GM12878 (cell line): ENCODE results near the gene EMC6. TPM values are rescaled to one million over a fixed set of nuclear protein-coding genes. Genes with fewer than 3 reads are reported as not detected.

Source experiments
- ATAC-seq: fragments of 200-7000 bp; cut with Tn5 transposase; 3 replicates; pipeline ENCODE4 v1.9.1; 2020; ENCODE audit warnings: mild to moderate bottlenecking, moderate library complexity
- BruUV-seq: library from RNA; stranded (reverse); fragments of 400-500 nt; replicated peaks from 2 replicates; lab custom pipeline; 2021; lab: Mats Ljungman, UMichigan
- CTCF ChIA-PET: fragments of 300-600 bp; sonication (Branson Sonifier 250); formaldehyde crosslinking; extraction: SDS; loops from one replicate; lab custom pipeline; 2021; ENCODE audit warnings: inconsistent platforms; lab: Yijun Ruan, JAX
- POLR2A ChIA-PET: fragments of 350-600 bp; formaldehyde crosslinking; extraction: SDS; loops from one replicate; lab custom pipeline; 2021; ENCODE audit warnings: inconsistent platforms; lab: Charles Lee
- RAD21 ChIA-PET: fragments of 300-600 bp; sonication (Branson Sonifier 250); formaldehyde crosslinking; loops from one replicate; lab custom pipeline; 2023; ENCODE audit warnings: antibody characterized with exemption; ENCODE audit not compliant: unreplicated experiment; lab: Charles Lee
- SMC1A ChIA-PET: fragments of 300-600 bp; sonication (Branson Sonifier 250); formaldehyde crosslinking; loops from one replicate; lab custom pipeline; 2023; ENCODE audit not compliant: unreplicated experiment, uncharacterized antibody; lab: Charles Lee
- DNase-seq: peaks from one replicate; pipeline ENCODE4 v3.0.0-alpha.2; 2011; ENCODE audit warnings: low read depth, low spot score
- FAIRE-seq: peaks from 3 replicates; lab custom pipeline; 2011; peaks lifted over from hg19 to GRCh38; lab: Jason Lieb, UNC
- H2AFZ ChIP-seq: 2 replicates; pipeline ENCODE4 v1.6.0; 2011; ENCODE audit warnings: low read depth, low read length, control low read depth; ENCODE audit not compliant: control insufficient read depth
- H3K27ac ChIP-seq: 2 replicates; pipeline ENCODE4 v1.5.1; 2011; ENCODE audit warnings: control low read depth; ENCODE audit not compliant: control insufficient read depth, insufficient read depth
- H3K27me3 ChIP-seq, 2 experiments: replicated peaks in 1 of 2; 2 replicates each; pipeline versions ENCODE4 v1.6.0 to v1.6.1; 2011; ENCODE audit warnings: low read length in 1 of 2; ENCODE audit not compliant: control insufficient read depth in 2 of 2, insufficient read depth in 2 of 2
- H3K36me3 ChIP-seq, 2 experiments: 2 replicates each; pipeline ENCODE4 v1.5.1; 2011; ENCODE audit warnings: low read length in 1 of 2; ENCODE audit not compliant: control insufficient read depth in 2 of 2, insufficient read depth in 2 of 2
- H3K4me1 ChIP-seq: 2 replicates; pipeline ENCODE4 v1.6.1; 2011; ENCODE audit warnings: mild to moderate bottlenecking, low read length, moderate library complexity, mixed read lengths; ENCODE audit not compliant: control insufficient read depth, insufficient read depth
- H3K4me2 ChIP-seq: 2 replicates; pipeline ENCODE4 v1.6.0; 2011; ENCODE audit warnings: control low read depth; ENCODE audit not compliant: control insufficient read depth, insufficient read depth
- H3K4me3 ChIP-seq: fragments of 200-600 bp; sonication (generic); 2 replicates; pipeline ENCODE4 v1.5.1; 2016
- H3K79me2 ChIP-seq: 2 replicates; pipeline ENCODE4 v1.6.0; 2011; ENCODE audit warnings: low read length; ENCODE audit not compliant: control insufficient read depth, insufficient read depth
- H3K9ac ChIP-seq: 2 replicates; pipeline ENCODE4 v1.8.0; 2011; ENCODE audit warnings: low read length, control low read depth, mixed read lengths; ENCODE audit not compliant: control insufficient read depth, insufficient read depth
- H3K9me3 ChIP-seq: replicated peaks from 3 replicates; pipeline ENCODE4 v1.5.1; 2011; ENCODE audit warnings: mild to moderate bottlenecking, low read length; ENCODE audit not compliant: control insufficient read depth, insufficient read depth
- H4K20me1 ChIP-seq: 2 replicates; pipeline ENCODE4 v1.6.0; 2011; ENCODE audit not compliant: control insufficient read depth, insufficient read depth
- BCL11A ChIP-seq: IDR thresholded peaks from 2 replicates; pipeline ENCODE4 v1.6.1; 2011; ENCODE audit warnings: low read depth, low read length
- CEBPB ChIP-seq, 2 experiments: fragments of 150-350 bp in 1 of 2; IDR thresholded peaks; 2 replicates each; pipeline ENCODE4 v1.6.1; 2012 to 2014; ENCODE audit warnings: low read depth in 2 of 2, low read length in 2 of 2, borderline replicate concordance in 1 of 2, inconsistent platforms in 1 of 2
- EED ChIP-seq: sonication (generic); IDR thresholded peaks from 2 replicates; pipeline ENCODE4 v1.6.1; 2016; ENCODE audit warnings: antibody characterized with exemption, low read depth
- EGR1 ChIP-seq, 2 experiments: IDR thresholded peaks; 1 replicate in 1 of 2; 2 replicates in 1 of 2; pipeline ENCODE4 v1.6.1; 2011 to 2012; ENCODE audit warnings: low read depth in 2 of 2, low read length in 2 of 2, borderline replicate concordance in 1 of 2, mild to moderate bottlenecking in 1 of 2, moderate library complexity in 1 of 2
- EZH2 ChIP-seq: IDR thresholded peaks from 2 replicates; pipeline ENCODE4 v1.6.1; 2012; ENCODE audit warnings: low read depth, mild to moderate bottlenecking, control low read depth, inconsistent platforms, low read length, borderline replicate concordance; ENCODE audit not compliant: control insufficient read depth
- FOXK2 ChIP-seq: fragments of 450-650 bp; IDR thresholded peaks from 2 replicates; pipeline ENCODE4 v1.6.1; 2017; ENCODE audit warnings: mild to moderate bottlenecking, moderate library complexity
- HDAC6 ChIP-seq: fragments of 200-600 bp; sonication (generic); IDR thresholded peaks from one replicate; pipeline ENCODE4 v1.8.0; 2017; ENCODE audit warnings: antibody characterized with exemption; ENCODE audit not compliant: unreplicated experiment
- IRF4 ChIP-seq: IDR thresholded peaks from 2 replicates; pipeline ENCODE4 v1.6.1; 2011; ENCODE audit warnings: low read depth, low read length
- IRF5 ChIP-seq: fragments of 450-650 bp; IDR thresholded peaks from 2 replicates; pipeline ENCODE4 v1.6.1; 2017; ENCODE audit warnings: borderline replicate concordance
- JUNB ChIP-seq: IDR thresholded peaks from 2 replicates; pipeline ENCODE4 v1.6.1; 2016; ENCODE audit warnings: antibody characterized with exemption, mild to moderate bottlenecking
- PAX5 ChIP-seq: IDR thresholded peaks from 2 replicates; pipeline ENCODE4 v1.6.1; 2011; ENCODE audit warnings: low read depth, low read length, borderline replicate concordance
- RELA ChIP-seq: fragments of 450-650 bp; IDR thresholded peaks from 2 replicates; pipeline ENCODE4 v1.8.0; 2014; ENCODE audit warnings: borderline replicate concordance; ENCODE audit not compliant: partially characterized antibody
- SMAD1 ChIP-seq: fragments of 450-650 bp; IDR thresholded peaks from 2 replicates; pipeline ENCODE4 v1.6.1; 2018; ENCODE audit warnings: mild to moderate bottlenecking, low read depth; ENCODE audit not compliant: partially characterized antibody
- SMAD5 ChIP-seq: IDR thresholded peaks from 2 replicates; pipeline ENCODE4 v1.6.1; 2016; ENCODE audit warnings: antibody characterized with exemption, low read depth
- SREBF2 ChIP-seq: IDR thresholded peaks from 2 replicates; pipeline ENCODE4 v1.6.1; 2012; ENCODE audit warnings: mild to moderate bottlenecking, low read length
- STAT3 ChIP-seq: IDR thresholded peaks from 2 replicates; pipeline ENCODE4 v1.6.1; 2011; ENCODE audit warnings: low read depth, low read length, improper control_type of control experiment
- SUPT20H ChIP-seq: IDR thresholded peaks from 2 replicates; pipeline ENCODE4 v1.6.1; 2011; ENCODE audit warnings: low read depth, mild to moderate bottlenecking, low read length, moderate library complexity, borderline replicate concordance; ENCODE audit not compliant: control insufficient read depth
- TAF1 ChIP-seq: IDR thresholded peaks from 2 replicates; pipeline ENCODE4 v1.6.1; 2011; ENCODE audit warnings: mild to moderate bottlenecking, low read depth, low read length, borderline replicate concordance
- TARDBP ChIP-seq: IDR thresholded peaks from 2 replicates; pipeline ENCODE4 v1.6.1; 2016; ENCODE audit warnings: borderline replicate concordance
- YBX1 ChIP-seq: fragments of 450-650 bp; IDR thresholded peaks from 2 replicates; pipeline ENCODE4 v1.6.1; 2016; ENCODE audit warnings: antibody characterized with exemption
- ZNF207 ChIP-seq: fragments of 450-650 bp; IDR thresholded peaks from 2 replicates; pipeline ENCODE4 v1.6.1; 2014; ENCODE audit warnings: antibody characterized with exemption, mild to moderate bottlenecking, borderline replicate concordance
- ZNF384 ChIP-seq: IDR thresholded peaks from 2 replicates; pipeline ENCODE4 v1.6.1; 2012; ENCODE audit warnings: low read depth, mild to moderate bottlenecking, low read length, improper control_type of control experiment, borderline replicate concordance
- WGBS: methylation state at CpG from one replicate; pipeline ENCODE4 v1.1.6; 2016; ENCODE audit warnings: low lambda C conversion rate; ENCODE audit not compliant: insufficient replicate concordance, insufficient coverage; ENCODE audit errors: missing lambda C conversion rate; 5-methylcytosine and 5-hydroxymethylcytosine counted together
- in situ Hi-C: fragments of 300-500 bp; cut with MboI; formaldehyde crosslinking; loops from 9 replicates; pipeline ENCODE4 v1.14.3; 2018; ENCODE audit warnings: mixed read lengths
- intact Hi-C: fragments of 100-400 bp; cut with micrococcal nuclease; formaldehyde crosslinking; loops from one replicate; pipeline ENCODE4 v1.14.2; 2022; ENCODE audit not compliant: unreplicated experiment
- polyA plus RNA-seq, 11 experiments: library from polyadenylated mRNA; depleted of rRNA in 4 of 11; unstranded in 6 of 11; stranded (reverse) in 5 of 11; fragments of >200 nt; fragmentation: Nextera tagmentation in 4 of 11; fragmentation: Illumina TruSeq in 1 of 11; extraction: Ambion mirVana in 4 of 11; extraction: Trizol in 1 of 11; gene quantifications; 1 replicate in 1 of 11; 2 replicates in 10 of 11; pipeline versions ENCODE4 v1.2.1 to v1.2.3, GENCODE V29; 2011 to 2016; ENCODE audit warnings: inconsistent platforms in 2 of 11, missing spikeins in 2 of 11, low read depth in 1 of 11
- total RNA-seq, 4 experiments: library from RNA; depleted of rRNA in 3 of 4; stranded (reverse); fragments of >200 nt in 3 of 4; fragmentation: Illumina TruSeq in 1 of 4; extraction: Trizol in 1 of 4; gene quantifications; 2 replicates each; pipeline versions ENCODE4 v1.2.1 to v1.2.3, GENCODE V29; 2013 to 2021
- TF ChIP-seq, protein P1 (sequence below): IDR thresholded peaks from 2 replicates; pipeline ENCODE4 v1.6.1; 2012; ENCODE audit warnings: low read depth, low read length, improper control_type of control experiment

EMC6 gene
- total and polyA plus RNA-seq, 10 of the 15 experiments (the other 5 are each of a cell fraction or from before 2014, with no cell fraction given): 5.1 to 172 (median 35.9) TPM

- Histone ChIP-seq H3K9ac (peak overlapping the region; percentile 14; the same call in 1 of the 2 replicates), H3K27ac (peak overlapping the region; percentile 68), H3K36me3 (0 out of 4 replicates have a peak, but pooled peaks cover 0 to 5% of the 10 kb centered on the region in 2 experiments), H3K79me2 (no peaks in the 10 kb centered on the region), H3K4me1 (peaks cover 27% of the 10 kb centered on the region), H3K4me3 (no peak overlapping the region), H4K20me1 (no peaks in the 10 kb centered on the region), H3K9me3 (no peaks in the 10 kb centered on the region), H3K4me2 (peak overlapping the region; percentile 61), H2AFZ (peak overlapping the region; percentile 43), H3K27me3 (no peaks in the 10 kb centered on the region)
- FAIRE-seq: peak; percentile 99
- in situ Hi-C loops (loop anchor here (25.0 kb wide), 1 partner anchor 1501 kb away; no protein-coding TSS in a partner anchor), intact Hi-C loops (loop anchor here (1.0 to 2.0 kb wide), 2 partner anchors 16 to 17 kb away; no protein-coding TSS in a partner anchor)
- ChIA-PET SMC1A (interaction anchor here (0.7 to 4.0 kb wide), 12 partner anchors 9 to 200 kb away, joined by 3 to 33 read pairs (median 4); partner anchors contain the start of genes CTNS, HASPIN, P2RX5 and SHPK), RAD21 (interaction anchor here (0.7 to 3.5 kb wide), 13 partner anchors 9 to 186 kb away, joined by 3 to 27 read pairs (median 5); partner anchors contain the start of genes HASPIN, P2RX5 and TRPV3), CTCF (interaction anchor here (0.8 to 2.8 kb wide), 10 partner anchors 9 to 152 kb away, joined by 3 to 12 read pairs (median 5); partner anchors contain the start of genes HASPIN and P2RX5), POLR2A (interaction anchor here (0.6 to 1.7 kb wide), 8 partner anchors 9 to 1986 kb away, joined by 3 to 8 read pairs (median 4); partner anchors contain the start of genes P2RX5 and WDR81)
- WGBS: 0% methylated on average over 5 of the region's 5 CpGs
- DNase-seq: peak; percentile 100
- ATAC-seq: peak; percentile 98
- BruUV-seq: no TSS peak
- no peak for TF ChIP-seq SUPT20H
- TF ChIP-seq SMAD5: no peak
- no peak for TF ChIP-seq EZH2
- peak; percentile 68 for TF ChIP-seq BCL11A
- peak in 1 of 2 experiments; percentile 77; a peak in 1 of 4 replicates for TF ChIP-seq CEBPB (IDR thresholded peaks at IDR 0.05; ENCODE audit: borderline replicate concordance in 1 of 2, low read depth in 2 of 2, low read length in 2 of 2)
- no peak for TF ChIP-seq YBX1
- TF ChIP-seq RELA: peak; percentile 95
- TF ChIP-seq EED: peak; percentile 95
- TF ChIP-seq HDAC6: no peak
- TF ChIP-seq ZNF207: no peak
- TF ChIP-seq ZNF384: peak; percentile 95
- no peak for TF ChIP-seq TARDBP
- peak; percentile 87 for TF ChIP-seq IRF4
- TF ChIP-seq SREBF2: no peak
- TF ChIP-seq FOXK2: no peak; the same call in 1 of the 2 replicates
- TF ChIP-seq JUNB: peak; percentile 69; the same call in 1 of the 2 replicates
- TF ChIP-seq IRF5: no peak
- TF ChIP-seq STAT3: no peak
- TF ChIP-seq EGR1 (IDR thresholded peaks at IDR 0.05; ENCODE audit: borderline replicate concordance in 1 of 2, low read depth in 2 of 2, low read length in 2 of 2): peak in 1 of 2 experiments; percentile 16; a peak in 1 of 3 replicates
- peak; percentile 80; the same call in 1 of the 2 replicates for TF ChIP-seq PAX5
- TF ChIP-seq, protein P1, sequence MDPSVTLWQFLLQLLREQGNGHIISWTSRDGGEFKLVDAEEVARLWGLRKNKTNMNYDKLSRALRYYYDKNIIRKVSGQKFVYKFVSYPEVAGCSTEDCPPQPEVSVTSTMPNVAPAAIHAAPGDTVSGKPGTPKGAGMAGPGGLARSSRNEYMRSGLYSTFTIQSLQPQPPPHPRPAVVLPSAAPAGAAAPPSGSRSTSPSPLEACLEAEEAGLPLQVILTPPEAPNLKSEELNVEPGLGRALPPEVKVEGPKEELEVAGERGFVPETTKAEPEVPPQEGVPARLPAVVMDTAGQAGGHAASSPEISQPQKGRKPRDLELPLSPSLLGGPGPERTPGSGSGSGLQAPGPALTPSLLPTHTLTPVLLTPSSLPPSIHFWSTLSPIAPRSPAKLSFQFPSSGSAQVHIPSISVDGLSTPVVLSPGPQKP: no peak
- TF ChIP-seq TAF1: no peak
- TF ChIP-seq SMAD1: peak; percentile 69
Observed at GRCh38 chr17:3710951-3711383, 42.4 kb downstream of the EMC6 start.
